H1 (cell line): ENCODE measurements around the gene SNX25. TPM values are rescaled to one million over a fixed set of nuclear protein-coding genes. Genes with fewer than 3 reads are reported as not detected.

ENCODE experiments used
- ASH2L ChIP-seq: fragments of 200-600, 300-600 bp; sonication (generic); IDR thresholded peaks from one replicate; pipeline ENCODE4 v1.7.1; 2017; ENCODE audit warnings: low read length
- NANOG ChIP-seq: IDR thresholded peaks from 2 replicates; pipeline ENCODE4 v1.6.1; 2011; ENCODE audit warnings: low read length, low read depth, mild to moderate bottlenecking, inconsistent platforms; ENCODE audit not compliant: insufficient read depth, poor library complexity, severe bottlenecking
- polyA plus RNA-seq, 7 experiments: library from polyadenylated mRNA; depleted of rRNA in 3 of 7; stranded (reverse) in 5 of 7; unstranded in 2 of 7; fragments of >200 nt in 5 of 7; fragments of 200-250 nt in 2 of 7; gene quantifications; 1 replicate in 5 of 7; 2 replicates in 1 of 7; 4 replicates in 1 of 7; pipeline versions ENCODE4 v1.2.1 to v1.2.3, GENCODE V29; 2011 to 2013; ENCODE audit warnings: missing spikeins in 2 of 7, mixed read lengths in 2 of 7
- total RNA-seq: library from RNA; stranded (reverse); fragmentation: NEBNext Ultra II Directional; extraction: Animal tissue kit (Norgen Biotek cat#: 25700); gene quantifications from 2 replicates; pipeline ENCODE4 v1.2.1, GENCODE V29; 2021

The SNX25 gene
- total and polyA plus RNA-seq, 2 of the 8 experiments (the other 6 are each of a cell fraction or from before 2014, with no cell fraction given), result 5.4 to 19.9 TPM

DNA sequence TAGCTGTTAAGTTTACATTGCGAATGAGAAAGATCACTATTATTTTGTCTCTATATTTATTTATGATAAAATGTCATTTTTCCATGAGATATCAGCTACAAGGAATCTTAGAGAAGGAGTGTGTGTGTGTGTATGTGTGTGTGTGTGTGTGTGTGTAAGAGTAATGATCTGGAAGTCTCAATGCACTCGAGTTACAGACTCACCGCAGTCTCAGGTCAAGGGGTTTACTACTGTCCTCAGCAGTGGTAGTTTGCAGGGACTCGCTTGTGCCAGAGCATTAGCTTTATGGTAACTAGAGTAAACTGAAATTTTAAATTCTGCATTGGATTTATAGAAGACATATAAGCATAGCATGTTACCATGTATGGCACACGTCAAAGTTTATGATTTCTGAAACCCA is 155.5 kb downstream of the SNX25 start (continued):
- TF ChIP-seq ASH2L (no peak), NANOG (no peak)
- TF ChIP-seq, all 59 proteins: peak for 0
